HG03354 (cell line): Measurements from ENCODE around the gene NUP93.
"Not testable (repeated sequence)": the region's sequence is repeated elsewhere in the genome, so short reads cannot be mapped to it uniquely, and the experiment has no call there.

Source experiments
- ATAC-seq: cut with Tn5 transposase; IDR thresholded peaks from one replicate; pipeline ENCODE4 v1.9.1; 2021; ENCODE audit warnings: mild to moderate bottlenecking; ENCODE audit not compliant: unreplicated experiment, poor library complexity, severe bottlenecking

The NUP93 gene

GRCh38 chr16:56739378-56739777 lies 9.4 kb downstream of the NUP93 start:
- not testable (repeated sequence) for ATAC-seq

GRCh38 chr16:56741399-56741798 lies 11.5 kb downstream of the NUP93 start:
- no peak for ATAC-seq

GRCh38 chr16:56742030-56742984 lies 12.4 kb downstream of the NUP93 start:
- ATAC-seq: no peak

- ATAC-seq: no peak
Measured at GRCh38 chr16:56743840-56744239, 13.9 kb downstream of the NUP93 start.

- ATAC-seq: no peak
Measured at GRCh38 chr16:56744996-56745640, 15.2 kb downstream of the NUP93 start.

- no peak for ATAC-seq
Measured at GRCh38 chr16:56747486-56748045, 17.6 kb downstream of the NUP93 start.

GRCh38 chr16:56748191-56748590 lies 18.3 kb downstream of the NUP93 start:
- ATAC-seq: no peak

GRCh38 chr16:56748826-56749225 lies 18.9 kb downstream of the NUP93 start:
- ATAC-seq: no peak

- no peak for ATAC-seq
Measured at GRCh38 chr16:56749672-56750491, 20.0 kb downstream of the NUP93 start.

- ATAC-seq: no peak
Measured at GRCh38 chr16:56753410-56753809, 23.5 kb downstream of the NUP93 start.

GRCh38 chr16:56755038-56755437 lies 25.1 kb downstream of the NUP93 start:
- ATAC-seq: no peak

GRCh38 chr16:56758432-56758831 lies 28.5 kb downstream of the NUP93 start:
- ATAC-seq: no peak

- ATAC-seq: no peak
Measured at GRCh38 chr16:56758930-56759329, 29.0 kb downstream of the NUP93 start.

- no peak for ATAC-seq
Measured at GRCh38 chr16:56763291-56763916, 33.5 kb downstream of the NUP93 start.

GRCh38 chr16:56764835-56765234 lies 34.9 kb downstream of the NUP93 start:
- no peak for ATAC-seq

GRCh38 chr16:56765949-56766348 lies 36.0 kb downstream of the NUP93 start:
- ATAC-seq: no peak

- ATAC-seq: no peak
Measured at GRCh38 chr16:56767024-56767423, 37.1 kb downstream of the NUP93 start.

GRCh38 chr16:56769677-56770076 lies 39.7 kb downstream of the NUP93 start:
- no peak for ATAC-seq

- ATAC-seq: no peak
Measured at GRCh38 chr16:56771558-56772279, 41.8 kb downstream of the NUP93 start.
